MCF 10A (cell line): ENCODE results near the gene BPIFB6. TPM values are rescaled to one million over a fixed set of nuclear protein-coding genes. Genes with fewer than 3 reads are reported as not detected.
A peak's percentile ranks its signal among the peaks of the same experiment; 100 is the strongest.

Experiments used
- BruUV-seq: library from RNA; stranded (reverse); fragments of 400-500 nt; replicated peaks from 2 replicates; lab custom pipeline; 2021; lab: Mats Ljungman, UMichigan
- CTCF ChIA-PET: fragments of 300-600 bp; sonication (Branson Sonifier 250); formaldehyde crosslinking; extraction: SDS; loops from one replicate; lab custom pipeline; 2021; ENCODE audit warnings: antibody characterized with exemption, inconsistent platforms; lab: Yijun Ruan, JAX
- POLR2A ChIA-PET: fragments of 300-600, 350-650 bp; sonication (Branson Sonifier 250); formaldehyde crosslinking; extraction: SDS; loops from one replicate; lab custom pipeline; 2020; ENCODE audit warnings: antibody characterized with exemption, inconsistent platforms; lab: Yijun Ruan, JAX
- DNase-seq: peaks from one replicate; pipeline ENCODE4 v3.0.0-alpha.2; 2018; ENCODE audit not compliant: unreplicated experiment
- H3K27ac Mint-ChIP-seq: one replicate; pipeline ENCODE4 v1.8.0; 2022; ENCODE audit warnings: mild to moderate bottlenecking, low read depth, mixed read lengths; ENCODE audit not compliant: unreplicated experiment
- H3K27me3 Mint-ChIP-seq: one replicate; pipeline ENCODE4 v1.8.0; 2022; ENCODE audit warnings: mixed read lengths; ENCODE audit not compliant: insufficient read depth, unreplicated experiment
- H3K36me3 Mint-ChIP-seq: one replicate; pipeline ENCODE4 v1.8.0; 2022; ENCODE audit warnings: mild to moderate bottlenecking, moderate library complexity, mixed read lengths; ENCODE audit not compliant: insufficient read depth, unreplicated experiment
- H3K4me1 Mint-ChIP-seq: one replicate; pipeline ENCODE4 v1.8.0; 2022; ENCODE audit warnings: mixed read lengths; ENCODE audit not compliant: insufficient read depth, unreplicated experiment
- H3K4me3 Mint-ChIP-seq: one replicate; pipeline ENCODE4 v1.8.0; 2022; ENCODE audit warnings: mild to moderate bottlenecking, moderate library complexity, mixed read lengths; ENCODE audit not compliant: unreplicated experiment
- H3K9me3 Mint-ChIP-seq: one replicate; pipeline ENCODE4 v1.8.0; 2022; ENCODE audit warnings: mixed read lengths; ENCODE audit not compliant: unreplicated experiment
- CTCF ChIP-seq: fragments of 200-600 bp; IDR thresholded peaks from one replicate; pipeline ENCODE4 v1.8.0; 2022; ENCODE audit warnings: antibody characterized with exemption, mild to moderate bottlenecking; ENCODE audit not compliant: unreplicated experiment
- intact Hi-C: fragments of 100-400 bp; cut with micrococcal nuclease; formaldehyde crosslinking; loops from 2 replicates; pipeline ENCODE4 v1.14.1; 2022
- total RNA-seq: library from RNA; stranded (reverse); gene quantifications from 2 replicates; pipeline ENCODE4 v1.2.3, GENCODE V29; 2022

BPIFB6 gene
- total RNA-seq, 1 experiment from 2014 or later = not detected

DNA sequence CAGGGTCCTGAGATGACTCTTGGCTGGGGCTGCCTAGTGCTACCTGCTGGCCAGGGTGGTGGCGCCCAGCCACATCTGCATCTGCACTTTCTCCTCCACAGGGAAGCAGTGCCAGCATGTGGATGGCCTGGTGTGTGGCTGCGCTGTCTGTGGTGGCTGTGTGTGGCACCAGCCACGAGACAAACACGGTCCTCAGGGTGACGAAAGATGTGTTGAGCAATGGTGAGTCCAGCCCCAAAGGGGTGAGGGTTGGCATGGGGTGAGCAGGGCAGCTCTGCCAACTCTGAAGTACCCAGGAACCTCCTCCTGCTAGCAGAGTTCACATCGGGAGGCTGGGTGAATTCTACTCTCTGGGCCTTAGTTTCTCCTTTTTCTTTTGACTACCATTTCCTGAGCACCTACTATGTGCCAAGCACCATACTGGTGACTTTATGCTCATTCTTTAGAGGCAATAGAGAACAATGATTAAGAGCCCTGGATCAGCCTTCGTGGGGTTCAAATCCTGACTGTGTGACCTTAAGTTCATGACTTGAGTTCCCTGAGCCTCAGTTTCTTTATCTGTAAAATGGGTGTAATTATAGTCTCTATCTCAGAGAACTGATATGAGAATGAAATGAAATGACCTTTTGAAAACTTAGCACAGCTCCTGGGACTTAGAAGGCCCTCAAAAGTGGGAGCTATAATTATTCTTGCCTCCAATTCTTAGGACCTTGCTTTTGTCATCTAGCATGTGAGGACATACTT lies 50.1 kb downstream of the BPIFB6 start:
- no peak overlapping the region for H3K4me3 Mint-ChIP-seq
- intact Hi-C loops = no loop called here
- no peak overlapping the region for H3K27ac Mint-ChIP-seq
- ChIA-PET CTCF (no interaction called here), POLR2A (no interaction called here)
- no TSS peak for BruUV-seq
- peak; percentile 14 for DNase-seq
- TF ChIP-seq CTCF = no peak
- H3K4me1 Mint-ChIP-seq = no peaks in the 10 kb centered on the region
- H3K36me3 Mint-ChIP-seq = no peaks in the 10 kb centered on the region
- peaks cover 7% of the 10 kb centered on the region for H3K9me3 Mint-ChIP-seq
- peaks cover 28% of the 10 kb centered on the region for H3K27me3 Mint-ChIP-seq

DNA sequence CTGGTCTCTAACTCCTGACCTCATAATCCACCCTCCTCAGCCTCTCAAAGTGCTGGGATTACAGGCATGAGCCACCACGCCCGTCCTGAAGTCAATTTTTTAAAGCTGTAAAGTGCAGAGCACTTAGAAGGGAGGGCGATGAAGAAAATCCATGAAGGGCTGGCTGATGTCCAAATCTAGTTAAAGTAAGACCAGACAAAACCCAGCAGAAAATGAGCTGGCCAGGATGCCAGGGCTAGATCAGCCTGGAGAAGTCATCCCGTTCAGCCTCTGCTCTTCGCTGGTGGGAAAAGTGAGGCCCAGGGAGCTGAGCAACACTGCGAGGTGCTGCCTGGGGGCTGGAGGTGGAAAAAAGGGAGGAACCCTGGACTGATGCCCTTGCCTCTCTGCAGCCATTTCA lies 51.1 kb downstream of the BPIFB6 start:
- no TSS peak for BruUV-seq
- intact Hi-C loops = no loop called here
- ChIA-PET CTCF (no interaction called here), POLR2A (no interaction called here)
- peaks cover 7% of the 10 kb centered on the region for H3K9me3 Mint-ChIP-seq
- no peak for TF ChIP-seq CTCF
- no peak overlapping the region for H3K4me3 Mint-ChIP-seq
- H3K27me3 Mint-ChIP-seq = peaks cover 37% of the 10 kb centered on the region
- H3K27ac Mint-ChIP-seq = no peak overlapping the region
- H3K4me1 Mint-ChIP-seq = no peaks in the 10 kb centered on the region
- no peak for DNase-seq
- H3K36me3 Mint-ChIP-seq = no peaks in the 10 kb centered on the region

GRCh38 chr20:33083544-33084340 lies 52.3 kb downstream of the BPIFB6 start:
- no TSS peak for BruUV-seq
- CTCF ChIA-PET = interaction anchor here (0.7 to 1.4 kb wide), 2 partner anchors 12 to 780 kb away, joined by 3 to 4 read pairs; no protein-coding TSS in a partner anchor
- H3K4me3 Mint-ChIP-seq = no peak overlapping the region

More at GRCh38 chr20:33083544-33084340, 52.3 kb downstream of the BPIFB6 start:
- no peak for DNase-seq
- no peak overlapping the region for H3K27ac Mint-ChIP-seq
- H3K27me3 Mint-ChIP-seq = peaks cover 49% of the 10 kb centered on the region
- no peak for TF ChIP-seq CTCF
- peaks cover 7% of the 10 kb centered on the region for H3K9me3 Mint-ChIP-seq
- H3K4me1 Mint-ChIP-seq = no peaks in the 10 kb centered on the region
- H3K36me3 Mint-ChIP-seq = no peaks in the 10 kb centered on the region
- intact Hi-C loops = no loop called here
- POLR2A ChIA-PET = no interaction called here
